ENCODE results near the gene ZNF496. TPM values are rescaled to one million over a fixed set of nuclear protein-coding genes. Genes with fewer than 3 reads are reported as not detected.
A peak's percentile ranks its signal among the peaks of the same experiment; 100 is the strongest.

ZNF496 gene
- total RNA-seq, 2 donors from 2014 or later: 11.7 to 15.6 TPM

DNA sequence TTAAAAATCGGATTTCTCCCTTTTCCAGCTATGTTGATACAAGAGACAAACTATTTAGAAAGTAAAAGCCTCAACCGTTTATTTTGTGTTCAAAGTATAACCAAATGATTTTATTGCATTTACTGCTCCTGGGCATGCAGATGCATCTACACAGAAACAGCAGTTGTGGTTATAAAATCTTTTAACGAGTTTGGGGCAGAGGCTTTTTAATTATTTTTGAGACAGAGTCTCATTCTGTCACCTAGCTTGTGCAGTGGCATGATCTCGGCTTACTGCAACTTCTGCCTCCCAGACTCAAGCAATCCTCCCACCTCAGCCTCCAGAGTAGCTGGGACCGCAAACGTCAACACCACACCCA lies 33.6 kb downstream of the ZNF496 start:
- H3K9ac ChIP-seq (ENCODE audit: low read depth in 2 of 2, low read length in 2 of 2): peak overlapping the region in 1 of 2 donors; percentile 46
- H3K4me1 ChIP-seq: no peaks in the 10 kb centered on the region
- TF ChIP-seq, protein P1, sequence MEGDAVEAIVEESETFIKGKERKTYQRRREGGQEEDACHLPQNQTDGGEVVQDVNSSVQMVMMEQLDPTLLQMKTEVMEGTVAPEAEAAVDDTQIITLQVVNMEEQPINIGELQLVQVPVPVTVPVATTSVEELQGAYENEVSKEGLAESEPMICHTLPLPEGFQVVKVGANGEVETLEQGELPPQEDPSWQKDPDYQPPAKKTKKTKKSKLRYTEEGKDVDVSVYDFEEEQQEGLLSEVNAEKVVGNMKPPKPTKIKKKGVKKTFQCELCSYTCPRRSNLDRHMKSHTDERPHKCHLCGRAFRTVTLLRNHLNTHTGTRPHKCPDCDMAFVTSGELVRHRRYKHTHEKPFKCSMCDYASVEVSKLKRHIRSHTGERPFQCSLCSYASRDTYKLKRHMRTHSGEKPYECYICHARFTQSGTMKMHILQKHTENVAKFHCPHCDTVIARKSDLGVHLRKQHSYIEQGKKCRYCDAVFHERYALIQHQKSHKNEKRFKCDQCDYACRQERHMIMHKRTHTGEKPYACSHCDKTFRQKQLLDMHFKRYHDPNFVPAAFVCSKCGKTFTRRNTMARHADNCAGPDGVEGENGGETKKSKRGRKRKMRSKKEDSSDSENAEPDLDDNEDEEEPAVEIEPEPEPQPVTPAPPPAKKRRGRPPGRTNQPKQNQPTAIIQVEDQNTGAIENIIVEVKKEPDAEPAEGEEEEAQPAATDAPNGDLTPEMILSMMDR (IDR thresholded peaks at IDR 0.05): no peak
- intact Hi-C loops (cut with DNase I): no loop called here
- no peak for DNase-seq
- peak overlapping the region; percentile 51 for H3K27ac ChIP-seq
- no peak overlapping the region for H3K4me3 ChIP-seq
- no peaks in the 10 kb centered on the region for H3K36me3 ChIP-seq
- no peaks in the 10 kb centered on the region for H3K9me3 ChIP-seq
- H3K27me3 ChIP-seq: no peaks in the 10 kb centered on the region

DNA sequence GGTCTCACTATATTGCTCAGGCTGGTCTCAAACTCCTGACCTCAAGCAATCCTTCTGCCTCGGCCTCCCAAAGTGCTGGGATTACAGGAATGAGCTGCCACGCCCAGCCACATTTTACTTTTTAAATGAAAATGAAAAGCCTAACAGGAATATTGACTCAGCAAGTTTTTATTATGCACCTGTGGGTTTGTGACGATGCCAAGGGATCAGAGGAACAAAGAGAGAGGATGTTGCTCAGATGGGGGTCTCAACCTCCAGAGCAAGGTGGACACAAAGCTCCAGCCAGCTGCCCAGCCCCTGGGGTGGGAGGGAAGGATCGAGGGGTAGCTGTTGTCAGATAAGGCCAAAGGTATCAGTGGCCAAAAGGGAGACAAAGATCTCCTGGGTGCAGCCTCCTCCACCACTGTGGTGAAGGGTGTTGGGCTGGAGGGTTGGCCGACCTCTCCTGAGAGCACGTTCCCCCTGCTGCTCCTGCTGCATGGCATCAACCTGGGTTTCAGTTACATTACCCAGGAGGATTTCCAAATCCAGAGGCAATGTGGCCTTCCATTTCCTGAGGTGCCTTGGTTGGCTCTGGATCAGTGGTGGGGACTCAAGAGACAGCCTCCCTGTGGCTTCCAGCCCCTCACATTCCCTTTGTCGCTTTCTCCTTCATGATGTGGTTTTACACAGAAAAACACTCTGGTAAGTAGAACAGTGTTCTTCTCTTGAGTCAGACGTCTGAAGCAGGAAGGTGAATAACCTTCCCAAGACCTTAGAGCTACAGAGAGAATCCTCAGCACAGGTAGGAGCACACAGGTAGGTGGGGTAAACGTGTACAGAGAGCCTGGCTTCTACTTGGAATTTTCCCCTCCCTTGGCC lies 34.2 kb downstream of the ZNF496 start:
- H3K9ac ChIP-seq (ENCODE audit: low read depth in 2 of 2, low read length in 2 of 2): peak overlapping the region in 1 of 2 donors; percentile 46
- H3K9me3 ChIP-seq: no peaks in the 10 kb centered on the region
- peak; percentile 32 for DNase-seq
- H3K4me1 ChIP-seq: no peaks in the 10 kb centered on the region
- H3K36me3 ChIP-seq: no peaks in the 10 kb centered on the region
- no peak overlapping the region for H3K4me3 ChIP-seq
- H3K27ac ChIP-seq: peak overlapping the region; percentile 51
- intact Hi-C loops (cut with DNase I): no loop called here
- no peaks in the 10 kb centered on the region for H3K27me3 ChIP-seq
- TF ChIP-seq, protein P1 (IDR thresholded peaks at IDR 0.05): no peak

DNA sequence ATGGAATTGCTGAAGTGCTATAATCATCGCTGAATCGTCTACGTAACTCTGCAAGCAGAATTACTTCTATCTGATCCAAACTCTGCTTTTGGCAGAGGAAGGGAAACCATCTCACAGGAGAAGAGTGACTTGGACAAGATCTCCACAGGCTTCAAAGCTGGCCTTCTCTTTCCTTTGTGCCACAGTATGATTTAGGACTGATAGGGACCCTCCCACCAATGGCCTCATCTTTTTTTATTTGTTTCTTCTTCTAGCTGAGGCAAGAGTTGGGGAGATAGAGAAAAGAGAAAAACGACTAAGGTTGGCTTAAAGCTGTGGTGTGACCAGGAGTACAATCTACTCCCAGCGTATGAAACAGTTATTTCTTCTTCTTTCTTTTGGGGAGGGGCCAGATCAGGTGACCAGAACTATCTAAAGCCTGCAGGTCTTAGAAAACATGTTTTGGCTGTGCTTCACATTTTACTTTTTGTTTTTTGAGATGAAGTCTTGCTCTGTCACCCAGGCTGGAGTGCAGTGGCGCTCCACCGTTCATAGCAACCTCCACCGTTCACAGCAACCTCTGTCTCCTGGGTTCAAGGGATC lies 35.0 kb downstream of the ZNF496 start:
- H3K27ac ChIP-seq: no peak overlapping the region
- no peaks in the 10 kb centered on the region for H3K4me1 ChIP-seq
- intact Hi-C loops (cut with DNase I): no loop called here
- no peak overlapping the region for H3K9ac ChIP-seq (ENCODE audit: low read depth in 2 of 2, low read length in 2 of 2)
- TF ChIP-seq, protein P1 (IDR thresholded peaks at IDR 0.05): no peak
- no peak for DNase-seq
- no peaks in the 10 kb centered on the region for H3K9me3 ChIP-seq
- H3K4me3 ChIP-seq: no peak overlapping the region
- no peaks in the 10 kb centered on the region for H3K27me3 ChIP-seq
- no peaks in the 10 kb centered on the region for H3K36me3 ChIP-seq

DNA sequence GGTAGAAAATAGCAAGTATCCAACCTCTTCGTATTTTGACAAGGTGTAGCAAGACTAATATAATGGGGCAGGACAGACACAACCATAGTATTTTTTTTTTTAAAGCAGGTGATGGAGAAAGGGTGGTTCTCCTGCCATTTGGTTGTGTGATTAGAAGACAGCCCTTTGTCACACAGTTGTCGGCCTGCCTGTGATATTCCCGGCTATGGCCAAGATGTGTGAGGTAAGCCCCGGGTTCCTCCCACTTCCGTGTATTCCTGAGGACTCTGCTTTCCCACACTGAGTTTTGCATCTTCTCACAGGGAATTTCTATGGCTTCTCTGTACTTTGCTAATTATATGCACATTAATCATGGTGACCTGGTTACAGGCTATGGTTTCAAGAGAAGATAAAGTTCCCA lies 35.9 kb downstream of the ZNF496 start:
- Histone ChIP-seq H3K36me3 (no peaks in the 10 kb centered on the region), H3K9ac (ENCODE audit: low read depth in 2 of 2, low read length in 2 of 2) (no peak overlapping the region), H3K4me3 (no peak overlapping the region), H3K27me3 (no peaks in the 10 kb centered on the region), H3K27ac (no peak overlapping the region), H3K9me3 (no peaks in the 10 kb centered on the region), H3K4me1 (no peaks in the 10 kb centered on the region)
- no peak for DNase-seq
- TF ChIP-seq, protein P1 (IDR thresholded peaks at IDR 0.05): no peak
- intact Hi-C loops (cut with DNase I): no loop called here

DNA sequence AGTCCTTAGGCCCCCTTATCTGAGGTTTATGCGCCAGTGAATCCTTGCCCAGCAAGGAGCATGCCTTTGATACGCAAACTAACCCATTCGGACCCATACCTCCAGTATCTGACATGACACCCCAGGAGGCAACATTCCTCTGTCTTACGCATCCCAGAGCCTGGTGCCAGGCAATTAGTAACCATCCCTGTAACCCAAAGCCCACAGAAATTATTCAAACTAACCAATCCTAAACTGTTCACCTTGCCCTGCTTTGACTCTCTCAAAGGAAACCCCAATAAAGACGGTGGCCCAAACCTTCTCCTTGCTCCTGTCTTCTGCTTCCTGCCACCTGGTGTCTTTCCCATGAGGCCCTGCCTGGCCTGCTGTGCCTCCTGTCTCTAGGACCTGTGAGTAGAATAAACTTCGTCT lies 36.4 kb downstream of the ZNF496 start:
- intact Hi-C loops (cut with DNase I): no loop called here

More for the DNA sequence above, 36.4 kb downstream of the ZNF496 start:
- H3K4me3 ChIP-seq: no peak overlapping the region
- TF ChIP-seq, protein P1 (IDR thresholded peaks at IDR 0.05): no peak
- H3K36me3 ChIP-seq: no peaks in the 10 kb centered on the region
- H3K27ac ChIP-seq: no peak overlapping the region
- no peak overlapping the region for H3K9ac ChIP-seq (ENCODE audit: low read depth in 2 of 2, low read length in 2 of 2)
- H3K9me3 ChIP-seq: no peaks in the 10 kb centered on the region
- DNase-seq: no peak
- H3K4me1 ChIP-seq: no peaks in the 10 kb centered on the region
- no peaks in the 10 kb centered on the region for H3K27me3 ChIP-seq
